K562 (cell line): ENCODE measurements around the gene PPFIA1. TPM values are rescaled to one million over a fixed set of nuclear protein-coding genes. Genes with fewer than 3 reads are reported as not detected.

Source experiments
- ATAC-seq: fragments of 200-7000 bp; cut with Tn5 transposase; 3 replicates; pipeline ENCODE4 v1.9.1; 2020; ENCODE audit warnings: moderate library complexity
- BruUV-seq: library from RNA; stranded (reverse); fragments of 400-500 nt; replicated peaks from 2 replicates; lab custom pipeline; 2021; lab: Mats Ljungman, UMichigan
- CTCF ChIA-PET: fragments of 300-600 bp; formaldehyde crosslinking; extraction: SDS; loops from one replicate; lab custom pipeline; 2021; ENCODE audit warnings: low intra/inter-chr PET ratio; lab: Yijun Ruan, JAX
- POLR2A ChIA-PET: fragments of 300-600, 350-650 bp; sonication (Branson Sonifier 250); formaldehyde crosslinking; extraction: SDS; loops from one replicate; lab custom pipeline; 2021; ENCODE audit warnings: antibody characterized with exemption, inconsistent platforms; lab: Yijun Ruan, JAX
- DNase-seq, 4 experiments: peaks; one replicate each; pipeline versions ENCODE4 v3.0.0 to v3.0.0-alpha.2; 2011 to 2018; ENCODE audit warnings: low spot score in 3 of 4, mixed read lengths in 3 of 4; ENCODE audit errors: extremely low read depth in 1 of 4
- FAIRE-seq: peaks from 2 replicates; lab custom pipeline; 2011; peaks lifted over from hg19 to GRCh38; lab: Jason Lieb, UNC
- H2AFZ ChIP-seq: 2 replicates; pipeline ENCODE4 v1.6.0; 2011; ENCODE audit warnings: low read depth, low read length, control low read depth, inconsistent platforms
- H3K27ac ChIP-seq: fragments of 200-600 bp; 3 replicates; pipeline ENCODE4 v1.8.0; 2011; ENCODE audit warnings: low read depth, mild to moderate bottlenecking, control low read depth, inconsistent platforms, low read length, moderate library complexity, mixed read lengths; ENCODE audit errors: extremely low read depth
- H3K27me3 ChIP-seq, 2 experiments: fragments of 300-600 bp in 1 of 2; 2 replicates in 1 of 2; 3 replicates in 1 of 2; pipeline versions ENCODE4 v1.6.0 to v1.8.0; 2011; ENCODE audit warnings: inconsistent platforms in 2 of 2, low read length in 2 of 2, mild to moderate bottlenecking in 1 of 2, mixed read lengths in 1 of 2, moderate library complexity in 1 of 2; ENCODE audit not compliant: control insufficient read depth in 2 of 2, insufficient read depth in 2 of 2
- H3K36me3 ChIP-seq: fragments of 300-600 bp; 3 replicates; pipeline ENCODE4 v1.8.0; 2011; ENCODE audit warnings: mild to moderate bottlenecking, low read length, inconsistent platforms; ENCODE audit not compliant: control insufficient read depth, insufficient read depth
- H3K4me1 ChIP-seq, 2 experiments: fragments of 200-600 bp in 1 of 2; replicated peaks in 1 of 2; 2 replicates in 1 of 2; 3 replicates in 1 of 2; pipeline versions ENCODE4 v1.5.1 to v1.8.0; 2011; ENCODE audit warnings: inconsistent platforms in 2 of 2, low read length in 2 of 2, mild to moderate bottlenecking in 1 of 2, mixed read lengths in 1 of 2, moderate library complexity in 1 of 2; ENCODE audit not compliant: control insufficient read depth in 2 of 2, insufficient read depth in 2 of 2
- H3K4me2 ChIP-seq: 2 replicates; pipeline ENCODE4 v1.6.1; 2011; ENCODE audit warnings: low read length, control low read depth, inconsistent platforms, mixed read lengths; ENCODE audit not compliant: insufficient read depth
- H3K4me3 ChIP-seq: fragments of 200-600 bp; sonication (generic), shearing (Covaris generic); 2 replicates; pipeline ENCODE4 v1.5.1; 2016; ENCODE audit warnings: control low read depth, inconsistent platforms
- H3K79me2 ChIP-seq: fragments of 200-600 bp; 3 replicates; pipeline ENCODE4 v1.8.0; 2011; ENCODE audit warnings: low read length, inconsistent platforms; ENCODE audit not compliant: control insufficient read depth, insufficient read depth
- H3K9ac ChIP-seq, 2 experiments: 2 replicates each; pipeline versions ENCODE4 v1.6.0 to v1.6.1; 2011; ENCODE audit warnings: low read depth in 2 of 2, low read length in 2 of 2, control low read depth in 1 of 2, inconsistent platforms in 1 of 2, mild to moderate bottlenecking in 1 of 2, mixed read lengths in 1 of 2; ENCODE audit not compliant: insufficient read depth in 1 of 2
- H3K9me1 ChIP-seq: one replicate; pipeline ENCODE4 v1.6.0; 2011; ENCODE audit warnings: inconsistent platforms, mild to moderate bottlenecking, low read length, moderate library complexity; ENCODE audit not compliant: control insufficient read depth, insufficient read depth
- H3K9me3 ChIP-seq: replicated peaks from 2 replicates; pipeline ENCODE4 v1.5.1; 2011; ENCODE audit warnings: low read depth, low read length, inconsistent platforms; ENCODE audit not compliant: control insufficient read depth, insufficient read depth
- H4K20me1 ChIP-seq: replicated peaks from 2 replicates; pipeline ENCODE4 v1.6.1; 2011; ENCODE audit warnings: low read length, inconsistent platforms, mixed read lengths; ENCODE audit not compliant: control insufficient read depth, insufficient read depth
- FOXJ3 ChIP-seq: sonication (generic); formaldehyde crosslinking; IDR thresholded peaks from 2 replicates; pipeline ENCODE4 v1.4.0; 2020; ENCODE audit warnings: mild to moderate bottlenecking, missing genetic modification reagents
- KLF16 ChIP-seq: IDR thresholded peaks from 2 replicates; pipeline ENCODE4 v1.6.1; 2016; ENCODE audit warnings: antibody characterized with exemption
- L3MBTL2 ChIP-seq: fragments of 450-650 bp; IDR thresholded peaks from 2 replicates; pipeline ENCODE4 v1.6.1; 2016; ENCODE audit warnings: mild to moderate bottlenecking, moderate library complexity
- MED1 ChIP-seq: sonication (generic); formaldehyde crosslinking; IDR thresholded peaks from 2 replicates; pipeline ENCODE4 v1.8.1; 2023; ENCODE audit warnings: missing genetic modification reagents, borderline replicate concordance
- MEF2A ChIP-seq: IDR thresholded peaks from 2 replicates; pipeline ENCODE4 v1.6.1; 2011; ENCODE audit warnings: low read depth, mild to moderate bottlenecking, low read length, moderate library complexity; ENCODE audit not compliant: control insufficient read depth
- RCOR1 ChIP-seq, 2 experiments: IDR thresholded peaks; 2 replicates each; pipeline ENCODE4 v1.6.1; 2012; ENCODE audit warnings: low read depth in 2 of 2, low read length in 2 of 2, borderline replicate concordance in 1 of 2, improper control_type of control experiment in 1 of 2
- RFX5 ChIP-seq: IDR thresholded peaks from 2 replicates; pipeline ENCODE4 v1.6.1; 2011; ENCODE audit warnings: low read depth, mild to moderate bottlenecking, improper control_type of control experiment, low read length
- TAF9B ChIP-seq: fragments of 450-650 bp; IDR thresholded peaks from 2 replicates; pipeline ENCODE4 v1.6.1; 2018; ENCODE audit warnings: mild to moderate bottlenecking; ENCODE audit not compliant: partially characterized antibody
- ZKSCAN1 ChIP-seq: fragments of 150-350 bp; IDR thresholded peaks from 2 replicates; pipeline ENCODE4 v1.6.1; 2016; ENCODE audit warnings: low read depth, low read length
- ZNF644 ChIP-seq: fragments of 200-800 bp; sonication (Bioruptor generic); IDR thresholded peaks from 2 replicates; pipeline ENCODE4 v1.6.1; 2016; ENCODE audit warnings: low read depth, missing genetic modification characterization, missing compliant biosample characterization
- WGBS: fragments of 100-300 bp; shearing (Covaris generic); methylation state at CpG from one replicate; pipeline ENCODE4 v1.1.6; 2016; ENCODE audit warnings: low coverage, mixed read lengths; ENCODE audit not compliant: insufficient coverage; ENCODE audit errors: missing lambda C conversion rate; 5-methylcytosine and 5-hydroxymethylcytosine counted together
- in situ Hi-C: fragments of 300-500 bp; cut with MboI; formaldehyde crosslinking; loops from 4 replicates; pipeline ENCODE4 v1.15.0; 2018; ENCODE audit warnings: inconsistent platforms, mixed read lengths
- intact Hi-C: fragments of 100-400 bp; cut with micrococcal nuclease; formaldehyde crosslinking; loops from 2 replicates; pipeline ENCODE4 v1.14.2; 2022
- polyA plus RNA-seq, 8 experiments: library from polyadenylated mRNA; depleted of rRNA in 4 of 8; stranded (reverse) in 5 of 8; unstranded in 3 of 8; fragments of >200 nt; fragmentation: Nextera tagmentation in 2 of 8; fragmentation: Illumina TruSeq in 1 of 8; extraction: Ambion mirVana in 2 of 8; extraction: Trizol in 1 of 8; gene quantifications; 2 replicates each; pipeline versions ENCODE4 v1.2.1 to v1.2.3, GENCODE V29; 2011 to 2014; ENCODE audit warnings: inconsistent platforms in 1 of 8, missing spikeins in 1 of 8
- total RNA-seq, 7 experiments: library from RNA; depleted of rRNA in 6 of 7; stranded (reverse); fragments of >200 nt in 6 of 7; fragmentation: Illumina TruSeq in 2 of 7; extraction: Trizol in 2 of 7; gene quantifications; 2 replicates each; pipeline versions ENCODE4 v1.2.1 to v1.2.3, GENCODE V29; 2011 to 2021; ENCODE audit warnings: low replicate concordance in 1 of 7
- TF ChIP-seq, protein P1 (sequence below): fragments of 250-450 bp; sonication (Bioruptor Pico); IDR thresholded peaks from 2 replicates; pipeline ENCODE4 v1.5.0; 2021; ENCODE audit warnings: mild to moderate bottlenecking, borderline replicate concordance
- TF ChIP-seq, protein P2 (sequence below): conservative IDR thresholded peaks from 2 replicates; pipeline ENCODE4 v1.6.1; 2011; ENCODE audit warnings: low read depth, mild to moderate bottlenecking, low read length; ENCODE audit not compliant: control insufficient read depth
- TF ChIP-seq, protein P3 (sequence below): fragments of 450-650 bp; IDR thresholded peaks from 2 replicates; pipeline ENCODE4 v1.6.1; 2018; ENCODE audit not compliant: partially characterized antibody

The PPFIA1 gene
- total and polyA plus RNA-seq, 9 of the 15 experiments (the other 6 are each of a cell fraction or from before 2014, with no cell fraction given) = 9.9 to 41.5 (median 28.5) TPM

DNA sequence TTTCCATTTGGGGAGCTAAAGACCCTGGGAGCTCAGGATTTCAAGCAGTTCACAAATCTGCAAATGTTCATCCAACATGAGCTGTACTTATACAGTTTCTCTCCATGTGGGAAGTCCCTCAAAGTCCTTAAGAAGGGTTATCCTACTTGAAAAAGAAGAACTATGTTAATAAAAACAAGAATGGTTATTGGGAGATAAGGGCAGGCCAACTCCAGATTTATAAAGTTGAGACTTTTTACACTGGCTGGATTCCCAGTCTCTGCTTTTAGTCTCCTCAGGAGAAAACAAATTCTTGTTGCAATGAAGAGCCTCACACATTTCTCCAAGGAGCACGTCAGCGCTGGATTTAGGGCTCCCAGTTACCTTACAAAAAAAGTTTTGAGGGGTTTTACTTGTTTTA, 93.7 kb downstream of the PPFIA1 start:
- Histone ChIP-seq H3K9me3 (peaks cover 2% of the 10 kb centered on the region; the same call in 1 of the 2 replicates), H3K79me2 (no peaks in the 10 kb centered on the region), H3K36me3 (peaks cover 70% of the 10 kb centered on the region), H3K9ac (no peak overlapping the region), H3K27me3 (no peaks in the 10 kb centered on the region), H3K9me1 (no peaks in the 10 kb centered on the region), H3K4me3 (no peak overlapping the region), H4K20me1 (no peaks in the 10 kb centered on the region), H3K4me2 (no peak overlapping the region), H3K4me1 (no peaks in the 10 kb centered on the region), H3K27ac (no peak overlapping the region), H2AFZ (no peak overlapping the region)
- 92% methylated on average over 2 of the region's 2 CpGs for WGBS
- no peak for ATAC-seq
- no peak for DNase-seq
- no peak for FAIRE-seq
- intact Hi-C loops (no loop called here), in situ Hi-C loops (no loop called here)
- CTCF ChIA-PET = no interaction called here
- no TSS peak for BruUV-seq
- POLR2A ChIA-PET = interaction anchor here (0.5 to 0.6 kb wide), 2 partner anchors 32 to 51 kb away, joined by 3 read pairs; no protein-coding TSS in a partner anchor
- TF ChIP-seq RCOR1 (IDR thresholded peaks at IDR 0.05; ENCODE audit: borderline replicate concordance in 1 of 2, low read depth in 2 of 2, low read length in 2 of 2) (no peak), RFX5 (no peak), MEF2A (no peak), ZNF644 (tag) (no peak), FOXJ3 (CRISPR knock-in tag) (no peak), ZKSCAN1 (no peak), L3MBTL2 (no peak), TAF9B (no peak), KLF16 (no peak), MED1 (CRISPR knock-in tag) (no peak)
- TF ChIP-seq, protein P1, sequence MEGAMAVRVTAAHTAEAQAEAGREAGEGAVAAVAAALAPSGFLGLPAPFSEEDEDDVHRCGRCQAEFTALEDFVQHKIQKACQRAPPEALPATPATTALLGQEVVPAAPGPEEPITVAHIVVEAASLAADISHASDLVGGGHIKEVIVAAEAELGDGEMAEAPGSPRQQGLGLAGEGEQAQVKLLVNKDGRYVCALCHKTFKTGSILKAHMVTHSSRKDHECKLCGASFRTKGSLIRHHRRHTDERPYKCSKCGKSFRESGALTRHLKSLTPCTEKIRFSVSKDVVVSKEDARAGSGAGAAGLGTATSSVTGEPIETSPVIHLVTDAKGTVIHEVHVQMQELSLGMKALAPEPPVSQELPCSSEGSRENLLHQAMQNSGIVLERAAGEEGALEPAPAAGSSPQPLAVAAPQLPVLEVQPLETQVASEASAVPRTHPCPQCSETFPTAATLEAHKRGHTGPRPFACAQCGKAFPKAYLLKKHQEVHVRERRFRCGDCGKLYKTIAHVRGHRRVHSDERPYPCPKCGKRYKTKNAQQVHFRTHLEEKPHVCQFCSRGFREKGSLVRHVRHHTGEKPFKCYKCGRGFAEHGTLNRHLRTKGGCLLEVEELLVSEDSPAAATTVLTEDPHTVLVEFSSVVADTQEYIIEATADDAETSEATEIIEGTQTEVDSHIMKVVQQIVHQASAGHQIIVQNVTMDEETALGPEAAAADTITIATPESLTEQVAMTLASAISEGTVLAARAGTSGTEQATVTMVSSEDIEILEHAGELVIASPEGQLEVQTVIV (CRISPR knock-in tag) = no peak
- TF ChIP-seq, protein P2, sequence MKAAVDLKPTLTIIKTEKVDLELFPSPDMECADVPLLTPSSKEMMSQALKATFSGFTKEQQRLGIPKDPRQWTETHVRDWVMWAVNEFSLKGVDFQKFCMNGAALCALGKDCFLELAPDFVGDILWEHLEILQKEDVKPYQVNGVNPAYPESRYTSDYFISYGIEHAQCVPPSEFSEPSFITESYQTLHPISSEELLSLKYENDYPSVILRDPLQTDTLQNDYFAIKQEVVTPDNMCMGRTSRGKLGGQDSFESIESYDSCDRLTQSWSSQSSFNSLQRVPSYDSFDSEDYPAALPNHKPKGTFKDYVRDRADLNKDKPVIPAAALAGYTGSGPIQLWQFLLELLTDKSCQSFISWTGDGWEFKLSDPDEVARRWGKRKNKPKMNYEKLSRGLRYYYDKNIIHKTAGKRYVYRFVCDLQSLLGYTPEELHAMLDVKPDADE = no peak
- TF ChIP-seq, protein P3, sequence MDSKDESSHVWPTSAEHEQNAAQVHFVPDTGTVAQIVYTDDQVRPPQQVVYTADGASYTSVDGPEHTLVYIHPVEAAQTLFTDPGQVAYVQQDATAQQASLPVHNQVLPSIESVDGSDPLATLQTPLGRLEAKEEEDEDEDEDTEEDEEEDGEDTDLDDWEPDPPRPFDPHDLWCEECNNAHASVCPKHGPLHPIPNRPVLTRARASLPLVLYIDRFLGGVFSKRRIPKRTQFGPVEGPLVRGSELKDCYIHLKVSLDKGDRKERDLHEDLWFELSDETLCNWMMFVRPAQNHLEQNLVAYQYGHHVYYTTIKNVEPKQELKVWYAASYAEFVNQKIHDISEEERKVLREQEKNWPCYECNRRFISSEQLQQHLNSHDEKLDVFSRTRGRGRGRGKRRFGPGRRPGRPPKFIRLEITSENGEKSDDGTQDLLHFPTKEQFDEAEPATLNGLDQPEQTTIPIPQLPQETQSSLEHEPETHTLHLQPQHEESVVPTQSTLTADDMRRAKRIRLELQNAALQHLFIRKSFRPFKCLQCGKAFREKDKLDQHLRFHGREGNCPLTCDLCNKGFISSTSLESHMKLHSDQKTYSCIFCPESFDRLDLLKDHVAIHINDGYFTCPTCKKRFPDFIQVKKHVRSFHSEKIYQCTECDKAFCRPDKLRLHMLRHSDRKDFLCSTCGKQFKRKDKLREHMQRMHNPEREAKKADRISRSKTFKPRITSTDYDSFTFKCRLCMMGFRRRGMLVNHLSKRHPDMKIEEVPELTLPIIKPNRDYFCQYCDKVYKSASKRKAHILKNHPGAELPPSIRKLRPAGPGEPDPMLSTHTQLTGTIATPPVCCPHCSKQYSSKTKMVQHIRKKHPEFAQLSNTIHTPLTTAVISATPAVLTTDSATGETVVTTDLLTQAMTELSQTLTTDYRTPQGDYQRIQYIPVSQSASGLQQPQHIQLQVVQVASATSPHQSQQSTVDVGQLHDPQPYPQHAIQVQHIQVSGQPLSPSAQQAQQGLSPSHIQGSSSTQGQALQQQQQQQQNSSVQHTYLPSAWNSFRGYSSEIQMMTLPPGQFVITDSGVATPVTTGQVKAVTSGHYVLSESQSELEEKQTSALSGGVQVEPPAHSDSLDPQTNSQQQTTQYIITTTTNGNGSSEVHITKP = no peak
